Neuronal stem cell (in vitro differentiated cells): ENCODE measurements around the gene ZNF236.

Experiments used
- DNase-seq: peaks from one replicate; pipeline ENCODE4 v3.0.0-alpha.2; 2013; ENCODE audit warnings: low spot score
- H2AFZ ChIP-seq: one replicate; pipeline ENCODE4 v1.6.1; 2013; ENCODE audit warnings: mild to moderate bottlenecking, low read length, inconsistent platforms
- H2AK5ac ChIP-seq: 2 replicates; pipeline ENCODE4 v1.6.1; 2013; ENCODE audit warnings: low read depth, mild to moderate bottlenecking, inconsistent platforms, low read length, moderate library complexity, mixed read lengths
- H2BK120ac ChIP-seq: 2 replicates; pipeline ENCODE4 v1.6.1; 2013; ENCODE audit warnings: low read depth, mild to moderate bottlenecking, inconsistent platforms, low read length, moderate library complexity, mixed read lengths
- H2BK12ac ChIP-seq: one replicate; pipeline ENCODE4 v1.6.1; 2013; ENCODE audit warnings: low read length, inconsistent platforms
- H2BK15ac ChIP-seq: 2 replicates; pipeline ENCODE4 v1.6.1; 2013; ENCODE audit warnings: mild to moderate bottlenecking, low read length, inconsistent platforms, mixed read lengths
- H2BK5ac ChIP-seq: one replicate; pipeline ENCODE4 v1.6.1; 2013; ENCODE audit warnings: inconsistent platforms, mild to moderate bottlenecking, low read length, moderate library complexity
- H3K14ac ChIP-seq: one replicate; pipeline ENCODE4 v1.6.1; 2013; ENCODE audit warnings: low read length, inconsistent platforms
- H3K18ac ChIP-seq: 2 replicates; pipeline ENCODE4 v1.6.1; 2013; ENCODE audit warnings: low read length, inconsistent platforms
- H3K23ac ChIP-seq: 2 replicates; pipeline ENCODE4 v1.6.1; 2013; ENCODE audit warnings: low read depth, mild to moderate bottlenecking, mixed read lengths, low read length, inconsistent platforms; ENCODE audit not compliant: poor library complexity
- H3K27ac ChIP-seq: replicated peaks from 3 replicates; pipeline ENCODE4 v1.5.1; 2013; ENCODE audit warnings: low read length, inconsistent platforms
- H3K27me3 ChIP-seq, 3 experiments: 2 replicates each; pipeline ENCODE4 v1.6.1; 2013; ENCODE audit warnings: low read length in 3 of 3, mild to moderate bottlenecking in 2 of 3, inconsistent platforms in 1 of 3, low read depth in 1 of 3, mixed read lengths in 1 of 3, moderate library complexity in 1 of 3; ENCODE audit not compliant: control insufficient read depth in 3 of 3, insufficient read depth in 3 of 3
- H3K36me3 ChIP-seq, 2 donors: replicated peaks in 1 of 2; 2 replicates each; pipeline ENCODE4 v1.6.1; 2013; ENCODE audit warnings: low read length in 2 of 2; ENCODE audit not compliant: control insufficient read depth in 2 of 2, insufficient read depth in 2 of 2
- H3K4ac ChIP-seq: 2 replicates; pipeline ENCODE4 v1.6.1; 2013; ENCODE audit warnings: inconsistent platforms, mild to moderate bottlenecking, low read length, moderate library complexity
- H3K4me1 ChIP-seq, 2 donors: 1 replicate in 1 of 2; 2 replicates in 1 of 2; pipeline ENCODE4 v1.6.1; 2013; ENCODE audit warnings: low read length in 2 of 2, low read depth in 1 of 2; ENCODE audit not compliant: control insufficient read depth in 2 of 2, insufficient read depth in 1 of 2
- H3K4me2 ChIP-seq: one replicate; pipeline ENCODE4 v1.6.1; 2013; ENCODE audit warnings: mild to moderate bottlenecking, low read length, inconsistent platforms; ENCODE audit not compliant: insufficient read depth, poor library complexity, severe bottlenecking
- H3K4me3 ChIP-seq, 2 donors: 2 replicates each; pipeline ENCODE4 v1.5.1; 2013; ENCODE audit warnings: low read length in 2 of 2, mild to moderate bottlenecking in 2 of 2, inconsistent platforms in 1 of 2, moderate library complexity in 1 of 2
- H3K79me1 ChIP-seq: one replicate; pipeline ENCODE4 v1.6.1; 2013; ENCODE audit warnings: low read depth, mild to moderate bottlenecking, inconsistent platforms, low read length, moderate library complexity
- H3K9ac ChIP-seq: one replicate; pipeline ENCODE4 v1.6.1; 2013; ENCODE audit warnings: mild to moderate bottlenecking, low read depth, low read length, inconsistent platforms; ENCODE audit not compliant: poor library complexity
- H3K9me3 ChIP-seq, 2 donors: replicated peaks in 1 of 2; 2 replicates each; pipeline versions ENCODE3 to v1.6.1; 2013; ENCODE audit warnings: low read length in 2 of 2, mild to moderate bottlenecking in 2 of 2, inconsistent platforms in 1 of 2, low read depth in 1 of 2, mixed read lengths in 1 of 2, moderate library complexity in 1 of 2; ENCODE audit not compliant: control insufficient read depth in 2 of 2, insufficient read depth in 1 of 2
- H4K8ac ChIP-seq: one replicate; pipeline ENCODE4 v1.6.1; 2013; ENCODE audit warnings: low read depth, mild to moderate bottlenecking, inconsistent platforms, low read length, moderate library complexity
- H4K91ac ChIP-seq: one replicate; pipeline ENCODE4 v1.6.1; 2013; ENCODE audit warnings: low read length, low read depth, mild to moderate bottlenecking, inconsistent platforms; ENCODE audit not compliant: poor library complexity
- WGBS, 2 donors: extraction: QIAGEN DNeasy Blood & Tissue Kit; methylation state at CpG; one replicate each; pipeline ENCODE4 v1.1.7; 2013; ENCODE audit warnings: missing lambda C conversion rate in 2 of 2, mixed read lengths in 1 of 2; ENCODE audit not compliant: insufficient read length in 2 of 2, insufficient replicate concordance in 1 of 2; ENCODE audit errors: extremely low coverage in 2 of 2; 5-methylcytosine and 5-hydroxymethylcytosine counted together

ZNF236 gene

GRCh38 chr18:76958692-76959341 is 136.5 kb downstream of the ZNF236 start:
- Histone ChIP-seq H2BK5ac (no peak overlapping the region), H3K36me3 (peaks cover 11 to 74% of the 10 kb centered on the region in 2 donors), H2AFZ (no peak overlapping the region), H3K4me2 (no peak overlapping the region), H3K4me1 (peaks cover 0 to 6% of the 10 kb centered on the region in 2 donors), H3K4ac (no peak overlapping the region), H4K91ac (no peak overlapping the region), H3K18ac (no peak overlapping the region), H2BK120ac (no peak overlapping the region), H3K9ac (no peak overlapping the region), H3K9me3 (no peaks in the 10 kb centered on the region), H3K14ac (peak overlapping the region; percentile 17), H3K27me3 (no peaks in the 10 kb centered on the region), H2AK5ac (no peak overlapping the region), H4K8ac (no peak overlapping the region), H2BK12ac (no peak overlapping the region), H3K27ac (no peak overlapping the region), H3K79me1 (no peaks in the 10 kb centered on the region), H2BK15ac (no peak overlapping the region), H3K4me3 (no peak overlapping the region), H3K23ac (peak overlapping the region; percentile 50)
- WGBS, 2 donors, result no CpG with 5 or more reads among the region's 16 CpGs
- no peak for DNase-seq

GRCh38 chr18:76959605-76960004 is 137.2 kb downstream of the ZNF236 start:
- Histone ChIP-seq H2AFZ (no peak overlapping the region), H3K9me3 (no peaks in the 10 kb centered on the region), H3K27me3 (no peaks in the 10 kb centered on the region), H3K9ac (no peak overlapping the region), H3K36me3 (peaks cover 11 to 69% of the 10 kb centered on the region in 2 donors), H4K8ac (no peak overlapping the region), H2BK12ac (no peak overlapping the region), H2AK5ac (no peak overlapping the region), H4K91ac (no peak overlapping the region), H3K4me1 (peaks cover 0 to 6% of the 10 kb centered on the region in 2 donors), H3K23ac (no peak overlapping the region), H2BK120ac (no peak overlapping the region), H3K18ac (no peak overlapping the region), H2BK15ac (no peak overlapping the region), H3K4me3 (no peak overlapping the region), H3K4me2 (no peak overlapping the region), H3K4ac (no peak overlapping the region), H3K14ac (no peak overlapping the region), H2BK5ac (no peak overlapping the region), H3K27ac (no peak overlapping the region), H3K79me1 (no peaks in the 10 kb centered on the region)
- DNase-seq, result no peak
- no CpG with 5 or more reads among the region's 8 CpGs for WGBS, 2 donors

- Histone ChIP-seq H3K4ac (no peak overlapping the region), H3K9me3 (peaks cover 0 to 7% of the 10 kb centered on the region in 2 donors), H2BK12ac (no peak overlapping the region), H3K79me1 (no peaks in the 10 kb centered on the region), H4K8ac (no peak overlapping the region), H2BK15ac (no peak overlapping the region), H3K18ac (peak overlapping the region; percentile 77), H3K27ac (no peak overlapping the region), H3K4me3 (no peak overlapping the region), H2BK5ac (no peak overlapping the region), H2AK5ac (no peak overlapping the region), H3K36me3 (peaks cover 11 to 66% of the 10 kb centered on the region in 2 donors), H3K14ac (no peak overlapping the region), H4K91ac (no peak overlapping the region), H3K27me3 (no peaks in the 10 kb centered on the region), H2AFZ (no peak overlapping the region), H3K4me1 (peaks cover 0 to 6% of the 10 kb centered on the region in 2 donors), H3K9ac (no peak overlapping the region), H3K4me2 (no peak overlapping the region), H2BK120ac (no peak overlapping the region), H3K23ac (no peak overlapping the region)
- DNase-seq, result no peak
- no CpG with 5 or more reads among the region's 16 CpGs for WGBS, 2 donors
Measured at GRCh38 chr18:76960528-76961035, 138.2 kb downstream of the ZNF236 start.

GRCh38 chr18:76962851-76963250 is 140.5 kb downstream of the ZNF236 start:
- no peak overlapping the region for H3K4me3 ChIP-seq
- no peak overlapping the region for H3K27ac ChIP-seq
- H3K79me1 ChIP-seq, result no peaks in the 10 kb centered on the region
- H3K27me3 ChIP-seq, result no peaks in the 10 kb centered on the region
- H4K8ac ChIP-seq, result no peak overlapping the region
- DNase-seq, result no peak
- H3K36me3 ChIP-seq, result peaks cover 15 to 50% of the 10 kb centered on the region in 2 donors
- H3K18ac ChIP-seq, result no peak overlapping the region
- H3K4me1 ChIP-seq, result peaks cover 0 to 9% of the 10 kb centered on the region in 2 donors
- no peak overlapping the region for H2BK5ac ChIP-seq
- no peak overlapping the region for H2BK12ac ChIP-seq
- H3K9me3 ChIP-seq, result peaks cover 3 to 7% of the 10 kb centered on the region in 2 donors
- no peak overlapping the region for H3K4ac ChIP-seq
- no peak overlapping the region for H3K14ac ChIP-seq
- H3K9ac ChIP-seq, result no peak overlapping the region
- H2AK5ac ChIP-seq, result no peak overlapping the region
- no peak overlapping the region for H2BK15ac ChIP-seq
- no peak overlapping the region for H3K23ac ChIP-seq
- WGBS, 2 donors, result no CpG with 5 or more reads among the region's 1 CpG
- no peak overlapping the region for H3K4me2 ChIP-seq
- no peak overlapping the region for H2BK120ac ChIP-seq
- no peak overlapping the region for H2AFZ ChIP-seq
- H4K91ac ChIP-seq, result no peak overlapping the region
